Neural crest cell (in vitro differentiated cells): ENCODE data around the gene MAGEA6. TPM values are rescaled to one million over a fixed set of nuclear protein-coding genes. Genes with fewer than 3 reads are reported as not detected.

Experiments used
- DNase-seq: peaks from one replicate; pipeline ENCODE4 v3.0.0; 2021; ENCODE audit warnings: low read depth, mixed read lengths, low spot score
- H3K27ac Mint-ChIP-seq: one replicate; pipeline ENCODE4 v1.8.0; 2021; ENCODE audit warnings: mild to moderate bottlenecking, mixed read lengths; ENCODE audit not compliant: unreplicated experiment
- H3K27me3 Mint-ChIP-seq: 2 replicates; pipeline ENCODE4 v1.8.0; 2021; ENCODE audit warnings: low read depth, mild to moderate bottlenecking, mixed read lengths
- H3K36me3 Mint-ChIP-seq: 2 replicates; pipeline ENCODE4 v1.8.0; 2021; ENCODE audit warnings: low read depth, mild to moderate bottlenecking, mixed read lengths
- H3K4me1 Mint-ChIP-seq: 2 replicates; pipeline ENCODE4 v1.8.0; 2021; ENCODE audit warnings: mixed read lengths
- H3K4me3 Mint-ChIP-seq: one replicate; pipeline ENCODE4 v1.8.0; 2021; ENCODE audit warnings: mild to moderate bottlenecking, mixed read lengths
- H3K9me3 Mint-ChIP-seq: 2 replicates; pipeline ENCODE4 v1.8.0; 2021; ENCODE audit warnings: mixed read lengths
- CTCF ChIP-seq: fragments of 200-600 bp; sonication (generic); conservative IDR thresholded peaks from 2 replicates; pipeline ENCODE4 v1.5.0; 2021; ENCODE audit warnings: antibody characterized with exemption, mild to moderate bottlenecking
- total RNA-seq: library from RNA; stranded (reverse); gene quantifications from 2 replicates; pipeline ENCODE4 v1.2.1, GENCODE V29; 2021

MAGEA6 gene
- total RNA-seq, 1 donor from 2014 or later: not detected

GRCh38 chrX:152725409-152725808, 44.1 kb downstream of the MAGEA6 start:
- no peak for TF ChIP-seq CTCF
- H3K9me3 Mint-ChIP-seq: peaks cover 6% of the 10 kb centered on the region
- H3K27ac Mint-ChIP-seq: no peak overlapping the region
- peaks cover 5% of the 10 kb centered on the region for H3K27me3 Mint-ChIP-seq
- H3K4me3 Mint-ChIP-seq: no peak overlapping the region
- DNase-seq: no peak
- peaks cover 2% of the 10 kb centered on the region for H3K36me3 Mint-ChIP-seq
- H3K4me1 Mint-ChIP-seq: no peaks in the 10 kb centered on the region

Other genes starting within 250 kb of the MAGEA6 start
- gene GABRQ, start 131.8 kb downstream of the MAGEA6 start, total RNA-seq: 0.84 and 0.91 TPM in 2 replicates
- gene MAGEA3, start 70.9 kb downstream of the MAGEA6 start, total RNA-seq: not detected in 2 replicates
- not detected in 2 replicates for gene CSAG2, start 60.4 kb downstream of the MAGEA6 start, total RNA-seq
- gene MAGEA2B, start 55.1 kb downstream of the MAGEA6 start, total RNA-seq: not detected in 2 replicates
- gene CSAG1, start 36.0 kb downstream of the MAGEA6 start, total RNA-seq: not detected in 2 replicates
- gene MAGEA12, start 35.9 kb downstream of the MAGEA6 start, total RNA-seq: not detected in 2 replicates
- gene MAGEA2, start 15.8 kb downstream of the MAGEA6 start, total RNA-seq: not detected in 2 replicates
- gene CSAG3, start 10.5 kb downstream of the MAGEA6 start, total RNA-seq: not detected in 2 replicates
- 60.4 and 61.6 TPM in 2 replicates for gene CETN2, start 61.1 kb upstream of the MAGEA6 start, total RNA-seq
- gene NSDHL, start 61.4 kb upstream of the MAGEA6 start, total RNA-seq: 49.6 and 49.8 TPM in 2 replicates
- gene ZNF185, start 128.4 kb upstream of the MAGEA6 start, total RNA-seq: 2.3 and 2.6 TPM in 2 replicates
- not detected in 2 replicates for gene PNMA5, start 224.4 kb upstream of the MAGEA6 start, total RNA-seq